Left kidney (tissue), 2 donors: Measurements from ENCODE around the gene BRAT1. TPM values are rescaled to one million over a fixed set of nuclear protein-coding genes. Genes with fewer than 3 reads are reported as not detected.
"Not testable (repeated sequence)": the region's sequence is repeated elsewhere in the genome, so short reads cannot be mapped to it uniquely, and the experiment has no call there.

Source experiments
- DNase-seq: peaks from one replicate; pipeline ENCODE4 v3.0.0-alpha.2; 2013
- polyA plus RNA-seq: library from polyadenylated mRNA; unstranded; fragments of 120-200 nt; gene quantifications from one replicate; pipeline ENCODE4 v1.2.1, GENCODE V29; 2013; ENCODE audit not compliant: insufficient read length

Gene BRAT1
- polyA plus RNA-seq, 1 donor = 23.2 TPM

GRCh38 chr7:2539031-2539911 lies 16.1 kb downstream of the BRAT1 start:
- DNase-seq = no peak

GRCh38 chr7:2537981-2538851 lies 17.1 kb downstream of the BRAT1 start:
- no peak for DNase-seq

GRCh38 chr7:2535872-2536627 lies 19.3 kb downstream of the BRAT1 start:
- DNase-seq = not testable (repeated sequence)

GRCh38 chr7:2534214-2534613 lies 21.1 kb downstream of the BRAT1 start:
- DNase-seq = not testable (repeated sequence)

- not testable (repeated sequence) for DNase-seq
Measured at GRCh38 chr7:2533566-2533965, 21.8 kb downstream of the BRAT1 start.

- DNase-seq = not testable (repeated sequence)
Measured at GRCh38 chr7:2532816-2533215, 22.5 kb downstream of the BRAT1 start.

- not testable (repeated sequence) for DNase-seq
Measured at GRCh38 chr7:2532199-2532772, 23.0 kb downstream of the BRAT1 start.

- not testable (repeated sequence) for DNase-seq
Measured at GRCh38 chr7:2531796-2532110, 23.6 kb downstream of the BRAT1 start.

GRCh38 chr7:2530994-2531795 lies 24.1 kb downstream of the BRAT1 start:
- DNase-seq = not testable (repeated sequence)

GRCh38 chr7:2530071-2530987 lies 25.0 kb downstream of the BRAT1 start:
- DNase-seq = no peak

GRCh38 chr7:2529161-2530070 lies 25.9 kb downstream of the BRAT1 start:
- DNase-seq = no peak

GRCh38 chr7:2528481-2529095 lies 26.7 kb downstream of the BRAT1 start:
- DNase-seq = no peak

- DNase-seq = no peak
Measured at GRCh38 chr7:2527505-2528467, 27.5 kb downstream of the BRAT1 start.

GRCh38 chr7:2526659-2527504 lies 28.4 kb downstream of the BRAT1 start:
- DNase-seq = no peak

GRCh38 chr7:2525658-2526630 lies 29.4 kb downstream of the BRAT1 start:
- DNase-seq = no peak
